ENCODE data around the gene MVB12B.

DNA sequence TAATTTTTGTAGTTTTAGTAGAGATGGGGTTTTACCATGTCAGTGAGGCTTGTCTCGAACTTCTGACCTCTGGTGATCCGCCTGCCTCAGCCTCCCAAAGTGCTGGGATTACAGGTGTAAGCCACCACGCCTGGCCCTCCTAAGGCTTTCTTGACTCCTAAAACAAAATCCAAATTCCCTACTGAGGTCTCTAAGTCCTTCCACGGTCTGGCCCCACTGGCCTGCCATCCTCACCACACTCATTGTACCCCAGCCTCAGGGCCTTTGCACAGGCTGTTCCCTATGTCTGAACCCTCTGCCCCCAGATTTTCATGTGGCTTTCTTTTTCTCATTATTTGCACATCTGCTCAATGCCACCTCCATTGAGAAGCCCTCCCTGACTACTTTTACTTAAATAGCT is 34.7 kb upstream of the MVB12B start:
- TF ChIP-seq, protein P1, sequence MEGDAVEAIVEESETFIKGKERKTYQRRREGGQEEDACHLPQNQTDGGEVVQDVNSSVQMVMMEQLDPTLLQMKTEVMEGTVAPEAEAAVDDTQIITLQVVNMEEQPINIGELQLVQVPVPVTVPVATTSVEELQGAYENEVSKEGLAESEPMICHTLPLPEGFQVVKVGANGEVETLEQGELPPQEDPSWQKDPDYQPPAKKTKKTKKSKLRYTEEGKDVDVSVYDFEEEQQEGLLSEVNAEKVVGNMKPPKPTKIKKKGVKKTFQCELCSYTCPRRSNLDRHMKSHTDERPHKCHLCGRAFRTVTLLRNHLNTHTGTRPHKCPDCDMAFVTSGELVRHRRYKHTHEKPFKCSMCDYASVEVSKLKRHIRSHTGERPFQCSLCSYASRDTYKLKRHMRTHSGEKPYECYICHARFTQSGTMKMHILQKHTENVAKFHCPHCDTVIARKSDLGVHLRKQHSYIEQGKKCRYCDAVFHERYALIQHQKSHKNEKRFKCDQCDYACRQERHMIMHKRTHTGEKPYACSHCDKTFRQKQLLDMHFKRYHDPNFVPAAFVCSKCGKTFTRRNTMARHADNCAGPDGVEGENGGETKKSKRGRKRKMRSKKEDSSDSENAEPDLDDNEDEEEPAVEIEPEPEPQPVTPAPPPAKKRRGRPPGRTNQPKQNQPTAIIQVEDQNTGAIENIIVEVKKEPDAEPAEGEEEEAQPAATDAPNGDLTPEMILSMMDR (IDR thresholded peaks at IDR 0.05): no peak
- no peak for TF ChIP-seq POLR2A (IDR thresholded peaks at IDR 0.05)
